AG04449 (cell line): Measurements from ENCODE around the gene PEF1.

Experiments
- CTCF ChIA-PET: fragments of 350-600 bp; formaldehyde crosslinking; extraction: SDS; loops from one replicate; lab custom pipeline; 2021; ENCODE audit warnings: antibody characterized with exemption; lab: Yijun Ruan, JAX
- POLR2A ChIA-PET: fragments of 400-600, 350-600 bp; formaldehyde crosslinking; extraction: SDS; loops from one replicate; lab custom pipeline; 2020; ENCODE audit warnings: antibody characterized with exemption, inconsistent platforms; lab: Yijun Ruan, JAX
- DNase-seq: peaks from one replicate; pipeline ENCODE4 v3.0.0-alpha.2; 2010; ENCODE audit warnings: low read depth, low spot score
- H3K4me3 ChIP-seq: 2 replicates; pipeline ENCODE4 v1.5.1; 2011; ENCODE audit warnings: low read depth, mild to moderate bottlenecking, control low read depth, low read length
- TF ChIP-seq, protein P1 (sequence below): IDR thresholded peaks from one replicate; pipeline ENCODE4 v1.5.1; 2011; ENCODE audit warnings: mild to moderate bottlenecking, moderate library complexity, low read length, control low read depth, inconsistent platforms; ENCODE audit not compliant: insufficient read depth; ENCODE audit errors: missing control alignments

The PEF1 gene

DNA sequence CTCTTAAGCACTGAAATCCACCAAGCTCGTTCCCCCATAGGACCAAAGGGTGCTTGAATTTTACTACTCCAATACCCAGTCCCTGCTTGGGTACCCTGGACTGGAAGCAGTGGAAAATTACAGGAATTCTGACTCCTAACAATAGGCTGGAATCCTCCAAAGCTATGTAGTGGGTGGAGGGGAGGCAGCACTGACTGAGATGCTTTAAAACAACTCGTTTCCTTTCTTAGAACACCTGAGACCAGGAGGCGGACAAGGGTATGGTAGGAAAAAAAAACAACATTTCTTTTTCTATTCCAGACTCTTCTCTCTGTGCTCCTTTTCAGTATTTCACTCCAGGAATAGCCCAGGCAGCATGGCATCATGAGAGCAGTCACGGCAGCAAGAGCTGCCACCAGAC is 2.3 kb downstream of the PEF1 start:
- TF ChIP-seq, protein P1, sequence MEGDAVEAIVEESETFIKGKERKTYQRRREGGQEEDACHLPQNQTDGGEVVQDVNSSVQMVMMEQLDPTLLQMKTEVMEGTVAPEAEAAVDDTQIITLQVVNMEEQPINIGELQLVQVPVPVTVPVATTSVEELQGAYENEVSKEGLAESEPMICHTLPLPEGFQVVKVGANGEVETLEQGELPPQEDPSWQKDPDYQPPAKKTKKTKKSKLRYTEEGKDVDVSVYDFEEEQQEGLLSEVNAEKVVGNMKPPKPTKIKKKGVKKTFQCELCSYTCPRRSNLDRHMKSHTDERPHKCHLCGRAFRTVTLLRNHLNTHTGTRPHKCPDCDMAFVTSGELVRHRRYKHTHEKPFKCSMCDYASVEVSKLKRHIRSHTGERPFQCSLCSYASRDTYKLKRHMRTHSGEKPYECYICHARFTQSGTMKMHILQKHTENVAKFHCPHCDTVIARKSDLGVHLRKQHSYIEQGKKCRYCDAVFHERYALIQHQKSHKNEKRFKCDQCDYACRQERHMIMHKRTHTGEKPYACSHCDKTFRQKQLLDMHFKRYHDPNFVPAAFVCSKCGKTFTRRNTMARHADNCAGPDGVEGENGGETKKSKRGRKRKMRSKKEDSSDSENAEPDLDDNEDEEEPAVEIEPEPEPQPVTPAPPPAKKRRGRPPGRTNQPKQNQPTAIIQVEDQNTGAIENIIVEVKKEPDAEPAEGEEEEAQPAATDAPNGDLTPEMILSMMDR: no peak
- CTCF ChIA-PET: interaction anchor here (0.7 to 3.5 kb wide), 8 partner anchors 10 to 103 kb away, joined by 3 to 22 read pairs (median 3); no protein-coding TSS in a partner anchor
- H3K4me3 ChIP-seq: no peak overlapping the region
- DNase-seq: no peak
- POLR2A ChIA-PET: no interaction called here

DNA sequence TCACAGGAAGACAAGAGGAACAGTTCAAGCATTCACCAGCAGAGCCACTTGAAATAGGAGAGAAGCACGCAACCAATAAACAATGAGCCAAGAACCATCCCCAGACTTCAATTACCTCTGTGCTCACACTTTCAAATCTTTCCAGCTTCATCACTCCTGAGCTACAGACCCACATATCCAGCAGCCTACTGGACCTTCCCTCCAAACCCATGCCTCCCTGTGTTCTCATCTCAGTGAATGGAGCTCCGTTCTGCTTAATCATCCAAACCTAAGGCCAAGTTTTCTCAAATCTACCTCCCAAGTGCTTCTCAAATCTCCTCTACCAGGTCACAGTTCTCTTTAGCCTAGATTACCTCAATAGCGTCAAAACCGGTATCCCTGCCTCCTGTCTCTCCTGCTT is 3.7 kb downstream of the PEF1 start:
- H3K4me3 ChIP-seq: no peak overlapping the region
- TF ChIP-seq, protein P1: no peak
- CTCF ChIA-PET: interaction anchor here (0.6 to 5.3 kb wide), 5 partner anchors 8 to 148 kb away, joined by 3 to 27 read pairs (median 4); no protein-coding TSS in a partner anchor
- POLR2A ChIA-PET: no interaction called here
- no peak for DNase-seq

DNA sequence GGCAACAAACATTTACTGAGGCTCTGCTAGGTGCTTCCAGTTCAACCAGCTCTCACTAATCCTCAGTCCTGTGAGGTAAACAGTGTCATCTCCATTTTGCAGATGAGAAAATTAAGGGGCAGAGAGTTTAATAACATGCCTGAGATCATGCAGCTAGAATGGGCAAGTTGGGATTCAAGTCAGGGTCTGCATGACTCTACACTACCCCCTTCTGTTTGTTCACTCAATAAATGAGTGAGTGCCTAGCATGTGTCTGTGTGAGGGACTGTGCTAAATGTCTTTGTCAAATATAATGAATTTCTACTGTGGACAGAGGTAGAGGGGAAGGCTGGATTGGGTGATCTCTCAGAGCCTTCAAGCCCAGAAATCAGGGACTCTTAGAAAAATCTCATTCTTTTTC is 4.5 kb downstream of the PEF1 start:
- H3K4me3 ChIP-seq: no peak overlapping the region

DNA sequence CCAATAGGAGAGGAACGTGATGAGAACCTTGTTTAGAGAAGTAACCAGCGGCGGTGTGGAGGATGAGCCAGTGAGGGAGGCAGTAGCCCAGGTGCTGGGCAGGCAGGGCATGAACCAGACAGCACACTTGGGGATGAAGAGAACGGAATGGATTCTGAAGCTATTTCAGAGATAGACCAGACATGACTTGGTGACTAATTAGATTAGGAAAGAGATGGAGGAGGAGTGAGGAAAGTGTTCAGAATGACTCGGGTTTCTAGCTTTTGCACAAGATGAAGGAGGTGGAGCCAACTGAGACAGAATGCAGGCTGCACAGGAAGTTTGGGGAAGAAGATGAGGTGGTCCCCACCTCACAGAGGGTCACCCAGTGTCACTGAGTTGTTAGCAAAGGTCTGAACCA is 5.1 kb downstream of the PEF1 start:
- ChIA-PET CTCF (interaction anchor here (0.8 to 5.3 kb wide), 8 partner anchors 10 to 149 kb away, joined by 3 to 27 read pairs (median 4); no protein-coding TSS in a partner anchor), POLR2A (interaction anchor here (0.7 kb wide), 1 partner anchor 8 kb away, joined by 4 read pairs; no protein-coding TSS in a partner anchor)
- no peak overlapping the region for H3K4me3 ChIP-seq
- DNase-seq: peak; percentile 46
- TF ChIP-seq, protein P1: no peak

More for the DNA sequence above, 4.5 kb downstream of the PEF1 start:
- TF ChIP-seq, protein P1: no peak
- no peak for DNase-seq
- ChIA-PET POLR2A (no interaction called here), CTCF (interaction anchor here (0.8 to 5.3 kb wide), 8 partner anchors 10 to 148 kb away, joined by 3 to 27 read pairs (median 4); no protein-coding TSS in a partner anchor)

DNA sequence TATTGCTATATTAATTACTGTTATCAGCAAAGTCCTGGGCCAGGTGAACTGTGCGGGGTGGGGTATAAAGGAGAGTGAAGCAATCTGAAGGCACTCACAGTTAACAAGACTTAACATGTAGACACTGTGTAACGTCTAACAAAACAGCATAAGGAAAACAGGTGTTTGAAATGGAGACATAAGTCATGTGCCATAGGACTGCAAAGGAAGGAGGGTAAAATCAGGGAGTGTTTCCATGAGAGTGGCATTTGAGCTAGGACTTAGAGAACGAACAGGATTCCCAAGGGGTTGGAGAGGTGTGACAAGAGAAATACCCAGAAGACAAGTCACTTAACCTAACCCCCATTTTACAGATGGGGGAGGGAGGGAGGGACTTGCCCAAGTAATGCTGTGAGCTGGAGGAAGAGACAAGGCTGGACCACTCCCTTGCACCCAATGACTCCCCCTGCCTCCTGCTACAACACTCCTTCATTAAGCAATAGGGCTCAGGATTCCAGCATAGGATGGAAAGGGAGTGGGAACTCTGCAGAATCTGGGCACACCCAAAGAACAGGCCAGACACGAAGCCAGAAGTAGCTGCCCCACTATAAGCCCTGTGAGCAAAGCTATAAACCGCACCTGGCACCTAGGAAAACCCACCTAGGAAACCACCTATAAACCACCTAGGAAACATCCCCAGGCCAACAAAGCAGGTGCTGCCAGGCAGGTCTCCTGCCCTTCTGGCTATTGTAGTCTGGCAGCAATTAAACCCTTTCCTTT is 6.6 kb downstream of the PEF1 start:
- TF ChIP-seq, protein P1: no peak
- no peak for DNase-seq
- H3K4me3 ChIP-seq: no peak overlapping the region
- CTCF ChIA-PET: interaction anchor here (0.6 to 7.6 kb wide), 6 partner anchors 8 to 100 kb away, joined by 3 to 58 read pairs (median 10); partner anchors contain the start of gene HCRTR1
- POLR2A ChIA-PET: no interaction called here

DNA sequence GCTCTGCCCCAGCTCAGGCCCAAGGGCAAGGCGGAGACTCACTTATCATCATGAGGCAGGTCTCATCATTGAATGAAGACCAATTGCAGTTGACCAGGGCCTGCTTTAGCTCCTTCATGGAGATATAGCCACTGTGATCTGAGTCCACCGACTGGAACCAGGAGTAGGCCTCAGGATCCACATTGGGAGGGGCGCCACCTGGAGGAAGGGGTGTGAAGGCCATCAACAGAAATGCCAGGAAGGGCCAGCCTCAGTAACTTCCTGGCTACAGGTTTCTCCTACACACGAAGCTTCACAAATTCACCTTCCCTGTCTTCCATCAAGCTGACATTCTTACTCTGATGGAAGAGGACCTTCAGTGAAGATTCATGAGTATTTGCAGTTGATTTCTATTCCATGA is 11.6 kb downstream of the PEF1 start:
- H3K4me3 ChIP-seq: no peak overlapping the region
- TF ChIP-seq, protein P1: peak; percentile 45
- no peak for DNase-seq
- ChIA-PET POLR2A (no interaction called here), CTCF (interaction anchor here (0.7 to 7.6 kb wide), 12 partner anchors 8 to 184 kb away, joined by 3 to 58 read pairs (median 4); partner anchors contain the start of genes COL16A1, HCRTR1 and PEF1)
